Measurements from ENCODE around the gene CLCC1. TPM values are rescaled to one million over a fixed set of nuclear protein-coding genes. Genes with fewer than 3 reads are reported as not detected.
A peak's percentile ranks its signal among the peaks of the same experiment; 100 is the strongest.
"Not testable (repeated sequence)": the region's sequence is repeated elsewhere in the genome, so short reads cannot be mapped to it uniquely, and the experiment has no call there.

CLCC1 gene, protein sequence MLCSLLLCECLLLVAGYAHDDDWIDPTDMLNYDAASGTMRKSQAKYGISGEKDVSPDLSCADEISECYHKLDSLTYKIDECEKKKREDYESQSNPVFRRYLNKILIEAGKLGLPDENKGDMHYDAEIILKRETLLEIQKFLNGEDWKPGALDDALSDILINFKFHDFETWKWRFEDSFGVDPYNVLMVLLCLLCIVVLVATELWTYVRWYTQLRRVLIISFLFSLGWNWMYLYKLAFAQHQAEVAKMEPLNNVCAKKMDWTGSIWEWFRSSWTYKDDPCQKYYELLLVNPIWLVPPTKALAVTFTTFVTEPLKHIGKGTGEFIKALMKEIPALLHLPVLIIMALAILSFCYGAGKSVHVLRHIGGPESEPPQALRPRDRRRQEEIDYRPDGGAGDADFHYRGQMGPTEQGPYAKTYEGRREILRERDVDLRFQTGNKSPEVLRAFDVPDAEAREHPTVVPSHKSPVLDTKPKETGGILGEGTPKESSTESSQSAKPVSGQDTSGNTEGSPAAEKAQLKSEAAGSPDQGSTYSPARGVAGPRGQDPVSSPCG
- total RNA-seq, result 10 to 100 TPM; 29.2 to 51.8 (median 43.7) TPM
- 10 to 100 TPM; 13.9 to 48.5 (median 37.0) TPM for polyA plus RNA-seq
- long read RNA-seq, donor 1, full-length matches to known transcripts, result 4 of 15 reads
- long read RNA-seq, donor 1, partial matches to known transcripts, result 11 of 15 reads
- long read RNA-seq, donor 1, other reads (novel, unspliced or antisense), result 0 of 15 reads
- long read RNA-seq, donor 2, full-length matches to known transcripts, result 3 of 17 reads
- long read RNA-seq, donor 2, partial matches to known transcripts, result 14 of 17 reads
- long read RNA-seq, donor 2, other reads (novel, unspliced or antisense), result 0 of 17 reads
- long read RNA-seq, donor 3, full-length matches to known transcripts, result 2 of 2 reads
- long read RNA-seq, donor 3, partial matches to known transcripts, result 0 of 2 reads
- long read RNA-seq, donor 3, other reads (novel, unspliced or antisense), result 0 of 2 reads
- long read RNA-seq, donor 4, full-length matches to known transcripts, result 6 of 13 reads
- long read RNA-seq, donor 4, partial matches to known transcripts, result 3 of 13 reads
- long read RNA-seq, donor 4, other reads (novel, unspliced or antisense), result 4 of 13 reads
- long read RNA-seq, donor 5, full-length matches to known transcripts, result 28 of 60 reads
- long read RNA-seq, donor 5, partial matches to known transcripts, result 9 of 60 reads
- long read RNA-seq, donor 5, other reads (novel, unspliced or antisense), result 23 of 60 reads
- long read RNA-seq, donor 6, full-length matches to known transcripts, result 2 of 11 reads
- long read RNA-seq, donor 6, partial matches to known transcripts, result 4 of 11 reads
- long read RNA-seq, donor 6, other reads (novel, unspliced or antisense), result 5 of 11 reads
- long read RNA-seq, donor 7, result 0 reads
- long read RNA-seq, donor 8, full-length matches to known transcripts, result 2 of 13 reads
- long read RNA-seq, donor 8, partial matches to known transcripts, result 11 of 13 reads
- long read RNA-seq, donor 8, other reads (novel, unspliced or antisense), result 0 of 13 reads
- long read RNA-seq, donor 9, full-length matches to known transcripts, result 7 of 7 reads
- long read RNA-seq, donor 9, partial matches to known transcripts, result 0 of 7 reads
- long read RNA-seq, donor 9, other reads (novel, unspliced or antisense), result 0 of 7 reads
- long read RNA-seq, donor 10, full-length matches to known transcripts, result 3 of 10 reads
- long read RNA-seq, donor 10, partial matches to known transcripts, result 7 of 10 reads
- long read RNA-seq, donor 10, other reads (novel, unspliced or antisense), result 0 of 10 reads

DNA sequence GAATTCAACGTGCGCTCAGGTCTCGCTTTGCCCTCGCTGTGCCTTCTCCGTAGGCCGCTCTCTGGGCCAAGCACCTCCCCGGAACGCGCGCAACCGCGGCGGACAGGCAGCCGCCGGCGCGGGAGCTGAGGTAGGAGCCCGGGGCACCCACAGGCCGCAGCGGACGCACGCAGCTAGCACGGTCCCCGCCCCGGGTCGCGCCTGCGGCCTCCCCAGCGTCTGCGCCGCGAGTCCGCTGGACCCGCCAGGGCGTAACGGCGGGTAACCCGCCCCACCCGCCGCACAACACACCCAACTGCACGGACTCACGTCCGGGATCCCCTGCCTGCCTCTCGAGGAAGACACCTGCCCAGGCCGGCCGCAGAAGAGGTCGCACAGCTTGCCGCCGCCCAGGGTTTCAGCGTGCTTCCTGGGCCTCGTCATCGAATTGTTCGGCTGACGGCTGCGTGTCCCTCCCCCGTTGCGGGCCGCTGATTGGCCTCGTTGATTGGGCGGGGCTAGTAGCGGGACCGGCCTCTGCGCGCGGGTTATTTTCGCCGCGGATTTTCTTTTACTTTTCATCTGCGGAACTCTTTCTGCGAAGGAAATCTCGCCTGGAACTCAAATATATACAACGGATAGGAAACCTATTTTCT is at the start of gene CLCC1:
CLCC1 (minus strand) TSS at position 433 of the 635 bp plus-strand sequence. CDS start 13,047 bp downstream, outside the sequence.
- H3K4me1 ChIP-seq (replicated peaks in 1 of 2), result peaks cover 10 to 20% of the 10 kb centered on the region in 2 donors
- intact Hi-C loops (cut with DNase I), result no loop called here
- peaks cover 0 to 2% of the 10 kb centered on the region in 2 donors for H3K36me3 ChIP-seq (replicated peaks in 1 of 2)
- TF ChIP-seq, protein P1, sequence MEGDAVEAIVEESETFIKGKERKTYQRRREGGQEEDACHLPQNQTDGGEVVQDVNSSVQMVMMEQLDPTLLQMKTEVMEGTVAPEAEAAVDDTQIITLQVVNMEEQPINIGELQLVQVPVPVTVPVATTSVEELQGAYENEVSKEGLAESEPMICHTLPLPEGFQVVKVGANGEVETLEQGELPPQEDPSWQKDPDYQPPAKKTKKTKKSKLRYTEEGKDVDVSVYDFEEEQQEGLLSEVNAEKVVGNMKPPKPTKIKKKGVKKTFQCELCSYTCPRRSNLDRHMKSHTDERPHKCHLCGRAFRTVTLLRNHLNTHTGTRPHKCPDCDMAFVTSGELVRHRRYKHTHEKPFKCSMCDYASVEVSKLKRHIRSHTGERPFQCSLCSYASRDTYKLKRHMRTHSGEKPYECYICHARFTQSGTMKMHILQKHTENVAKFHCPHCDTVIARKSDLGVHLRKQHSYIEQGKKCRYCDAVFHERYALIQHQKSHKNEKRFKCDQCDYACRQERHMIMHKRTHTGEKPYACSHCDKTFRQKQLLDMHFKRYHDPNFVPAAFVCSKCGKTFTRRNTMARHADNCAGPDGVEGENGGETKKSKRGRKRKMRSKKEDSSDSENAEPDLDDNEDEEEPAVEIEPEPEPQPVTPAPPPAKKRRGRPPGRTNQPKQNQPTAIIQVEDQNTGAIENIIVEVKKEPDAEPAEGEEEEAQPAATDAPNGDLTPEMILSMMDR (IDR thresholded peaks at IDR 0.05), result peak in 1 of 6 experiments; percentile 16
- TF ChIP-seq POLR2A (IDR thresholded peaks at IDR 0.05), result peak; percentile 74 to 91
- WGBS, 4 donors, result 0 to 1% (median 0%) methylated on average over 40 to 72 of the region's 72 CpGs
- H3K27me3 ChIP-seq, result no peaks in the 10 kb centered on the region
- H3K4me3 ChIP-seq, result peak within 1 kb of the TSS; percentile 37 to 77 (median 53)
- DNase-seq, result peak; percentile 93 to 97 (median 95)
- no peaks in the 10 kb centered on the region for H3K9me3 ChIP-seq (replicated peaks in 1 of 3)
- peak within 1 kb of the TSS; percentile 94 to 97 (median 96) for H3K27ac ChIP-seq

DNA sequence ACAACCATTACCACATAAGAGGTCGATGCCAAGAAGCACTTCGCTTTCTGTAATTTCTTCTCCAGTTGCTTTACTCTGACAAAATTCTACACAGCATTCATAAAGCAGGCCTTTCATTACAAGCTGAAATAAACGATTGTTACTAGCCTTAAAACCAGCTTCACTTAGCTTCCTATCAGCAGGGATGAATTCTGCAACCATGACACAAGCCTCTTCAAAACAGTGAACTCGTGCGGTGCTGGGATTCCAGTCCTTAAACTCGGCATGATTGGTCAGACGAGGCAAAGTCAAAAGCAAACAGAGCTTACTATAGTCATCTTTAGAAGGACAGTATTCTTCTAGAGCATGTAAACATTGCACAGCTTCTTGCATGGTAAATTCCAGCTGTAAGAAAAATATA is 48.1 kb upstream of the CLCC1 start:
- no peak for TF ChIP-seq POLR2A (IDR thresholded peaks at IDR 0.05)
- TF ChIP-seq, protein P1 (IDR thresholded peaks at IDR 0.05), result no peak
- WGBS, 4 donors, result 77 to 85% (median 83%) methylated on average over 7 of the region's 7 CpGs

DNA sequence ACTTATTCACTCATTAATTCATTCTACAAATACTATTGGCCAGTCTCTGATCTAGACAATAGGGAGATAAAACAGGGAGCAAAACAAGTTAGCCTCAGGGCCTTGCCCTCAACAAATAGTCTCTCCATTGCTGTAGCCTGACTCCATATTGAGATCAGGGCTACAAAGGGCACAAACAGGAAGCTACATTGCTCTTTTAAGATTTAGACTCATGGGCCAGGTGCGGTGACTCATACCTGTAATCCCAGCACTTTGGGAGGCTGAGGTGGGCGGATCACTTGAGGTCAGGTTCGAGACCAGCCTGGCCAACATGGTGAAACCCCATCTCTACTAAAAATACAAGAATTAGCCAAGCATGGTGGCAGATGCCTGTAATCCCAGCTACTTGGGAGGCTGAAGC is 33.3 kb upstream of the CLCC1 start:
- peaks cover 0 to 20% of the 10 kb centered on the region in 2 donors for H3K36me3 ChIP-seq (replicated peaks in 1 of 2)
- intact Hi-C loops (cut with DNase I); H3K9me3 ChIP-seq (replicated peaks in 1 of 3); H3K27me3 ChIP-seq; H3K4me1 ChIP-seq (replicated peaks in 1 of 2); DNase-seq; H3K27ac ChIP-seq; H3K4me3 ChIP-seq: not testable (repeated sequence)
- 95 to 100% (median 96%) methylated on average over 3 of the region's 3 CpGs for WGBS, 4 donors

More for the DNA sequence above, 48.1 kb upstream of the CLCC1 start:
- Histone ChIP-seq H3K4me1 (replicated peaks in 1 of 2) (no peaks in the 10 kb centered on the region), H3K9me3 (replicated peaks in 1 of 3) (no peaks in the 10 kb centered on the region), H3K4me3 (no peak overlapping the region), H3K36me3 (replicated peaks in 1 of 2) (peaks cover 0 to 31% of the 10 kb centered on the region in 2 donors), H3K27me3 (no peaks in the 10 kb centered on the region), H3K27ac (no peak overlapping the region)
- intact Hi-C loops (cut with DNase I), result no loop called here
- no peak for DNase-seq

Measured in adrenal gland (tissue), 19 donors.